ENCODE results near the gene PTPRN2. TPM values are rescaled to one million over a fixed set of nuclear protein-coding genes. Genes with fewer than 3 reads are reported as not detected.

PTPRN2 gene
- total and polyA plus RNA-seq, 9 of the 15 experiments (the other 6 are each of a cell fraction or from before 2014, with no cell fraction given) = not detected

DNA sequence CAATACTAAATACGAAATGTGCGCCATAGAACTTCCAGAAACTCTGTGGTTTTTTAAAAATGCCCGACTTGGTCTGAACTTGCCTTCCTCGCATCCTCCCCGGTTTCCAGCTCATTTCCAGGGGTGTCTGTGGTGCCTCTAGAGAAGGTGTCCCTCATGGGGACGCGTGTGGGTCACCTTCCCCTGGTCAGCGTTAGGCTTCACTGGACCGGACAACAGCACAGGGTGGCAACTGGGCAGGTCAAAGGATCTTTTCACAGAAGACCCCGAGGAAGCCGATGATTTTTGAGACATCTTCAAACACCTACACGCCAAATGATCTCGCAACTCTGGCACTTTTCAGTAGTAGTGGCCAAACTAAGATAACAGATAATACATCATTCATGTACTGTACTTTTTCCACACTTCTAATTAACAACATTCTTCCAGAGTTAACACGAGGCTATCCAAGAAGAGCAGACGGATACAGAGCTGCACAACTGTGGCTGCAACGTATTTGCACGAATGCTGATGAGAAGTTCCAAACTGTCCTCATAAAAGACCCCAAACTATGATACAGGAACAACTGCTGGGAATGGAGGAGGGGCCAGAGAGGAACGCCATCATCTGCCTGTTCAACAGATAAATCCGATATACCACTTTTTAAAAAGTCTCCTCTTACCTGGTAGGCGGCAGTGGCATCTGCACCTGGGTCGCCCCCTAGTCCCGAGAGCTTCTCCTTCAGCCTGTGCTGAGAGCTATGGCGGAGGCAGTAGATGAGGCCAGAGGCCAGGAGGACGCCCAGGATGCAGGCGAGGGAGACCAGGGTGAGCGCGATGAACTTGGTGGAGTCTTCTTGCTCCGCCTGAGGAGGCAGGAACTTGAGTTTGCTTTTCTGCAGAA is 905.3 kb downstream of the PTPRN2 start:
- ChIA-PET POLR2A (interaction anchor here (0.5 kb wide), 1 partner anchor 69 kb away, joined by 3 read pairs; no protein-coding TSS in a partner anchor), CTCF (ENCODE audit: low intra/inter-chr PET ratio) (no interaction called here)
- WGBS (ENCODE audit: insufficient coverage, low coverage, missing lambda C conversion rate) = under 1% methylated on average over 28 of the region's 28 CpGs
- Histone ChIP-seq H3K79me2 (ENCODE audit: control insufficient read depth, insufficient read depth, low read length) (no peaks in the 10 kb centered on the region), H3K36me3 (ENCODE audit: control insufficient read depth, insufficient read depth, low read length) (no peaks in the 10 kb centered on the region), H3K27me3 (ENCODE audit: control insufficient read depth in 2 of 2, insufficient read depth in 2 of 2, low read length in 2 of 2) (peaks cover 53 to 69% of the 10 kb centered on the region in 2 experiments), H3K4me3 (no peak overlapping the region), H3K9ac (ENCODE audit: insufficient read depth in 1 of 2, low read depth in 2 of 2, low read length in 2 of 2) (no peak overlapping the region), H3K4me1 (replicated peaks in 1 of 2; ENCODE audit: control insufficient read depth in 2 of 2, insufficient read depth in 2 of 2, low read length in 2 of 2) (peaks cover 0 to 4% of the 10 kb centered on the region in 2 experiments; a peak in 1 of 5 replicates), H3K9me1 (ENCODE audit: control insufficient read depth, insufficient read depth, low read length) (no peaks in the 10 kb centered on the region), H3K9me3 (replicated peaks; ENCODE audit: control insufficient read depth, insufficient read depth, low read depth, low read length) (no peaks in the 10 kb centered on the region), H3K4me2 (ENCODE audit: insufficient read depth, low read length) (no peak overlapping the region), H3K27ac (ENCODE audit: extremely low read depth, low read depth, low read length) (no peak overlapping the region), H2AFZ (ENCODE audit: low read depth, low read length) (no peak overlapping the region), H4K20me1 (replicated peaks; ENCODE audit: control insufficient read depth, insufficient read depth, low read length) (peaks cover 9% of the 10 kb centered on the region; the same call in 1 of the 2 replicates)
- TF ChIP-seq MBD2 (IDR thresholded peaks at IDR 0.05; ENCODE audit: borderline replicate concordance, low read depth) (no peak), ZNF785 (CRISPR knock-in tag; IDR thresholded peaks at IDR 0.05) (no peak), MYC (IDR thresholded peaks at IDR 0.05; ENCODE audit: low read depth, low read length) (no peak), MYC (CRISPR knock-in tag; IDR thresholded peaks at IDR 0.05; ENCODE audit: borderline replicate concordance, low read depth) (no peak), BRF1 (IDR thresholded peaks at IDR 0.05; ENCODE audit: borderline replicate concordance, extremely low read depth, insufficient read length) (no peak), SMAD4 (CRISPR knock-in tag; conservative IDR thresholded peaks at IDR 0.05) (no peak), ETV5 (CRISPR knock-in tag; IDR thresholded peaks at IDR 0.05; ENCODE audit: low read depth) (no peak)
- no TSS peak for BruUV-seq (replicated peaks)
- FAIRE-seq (no peak), DNase-seq (ENCODE audit: extremely low read depth in 1 of 4, low spot score in 3 of 4) (no peak), ATAC-seq (no peak)
- intact Hi-C loops (cut with micrococcal nuclease) = no loop called here
- in situ Hi-C loops (cut with MboI) = no loop called here
